Loucy (cell line): ENCODE measurements around the gene WNT3.

Experiments used
- H2AFZ ChIP-seq: fragments of 200-600 bp; sonication (generic); 2 replicates; pipeline ENCODE4 v1.6.0; 2016; ENCODE audit warnings: antibody characterized with exemption, mild to moderate bottlenecking, low read length, moderate library complexity
- H3F3A ChIP-seq: fragments of 200-600 bp; 2 replicates; pipeline ENCODE4 v1.6.0; 2016; ENCODE audit warnings: antibody characterized with exemption, low read depth, mild to moderate bottlenecking
- H3K27me3 ChIP-seq: fragments of 200-600 bp; sonication (generic); 2 replicates; pipeline ENCODE4 v1.6.1; 2014; ENCODE audit warnings: low read length, mild to moderate bottlenecking; ENCODE audit not compliant: insufficient read depth, poor library complexity, severe bottlenecking
- H3K36me3 ChIP-seq: fragments of 200-600 bp; sonication (generic); 2 replicates; pipeline ENCODE4 v1.6.1; 2016; ENCODE audit warnings: low read length; ENCODE audit not compliant: insufficient read depth
- H3K4me1 ChIP-seq: fragments of 200-600 bp; sonication (generic); 2 replicates; pipeline ENCODE4 v1.5.1; 2014; ENCODE audit warnings: low read length, mild to moderate bottlenecking; ENCODE audit not compliant: insufficient read depth, poor library complexity, severe bottlenecking
- H3K4me2 ChIP-seq: fragments of 200-600 bp; sonication (generic); 2 replicates; pipeline ENCODE4 v1.6.0; 2014; ENCODE audit warnings: antibody characterized with exemption, low read length, low read depth, mild to moderate bottlenecking; ENCODE audit not compliant: poor library complexity, severe bottlenecking
- H3K4me3 ChIP-seq: fragments of 200-600 bp; sonication (generic); 2 replicates; pipeline ENCODE4 v1.5.1; 2014; ENCODE audit warnings: low read length, mild to moderate bottlenecking, mixed read lengths; ENCODE audit not compliant: poor library complexity, severe bottlenecking
- H3K79me2 ChIP-seq: fragments of 200-600 bp; sonication (generic); 2 replicates; pipeline ENCODE4 v1.6.1; 2014; ENCODE audit warnings: low read length; ENCODE audit not compliant: insufficient read depth
- H3K9ac ChIP-seq: fragments of 200-600 bp; sonication (generic); 2 replicates; pipeline ENCODE4 v1.6.0; 2014; ENCODE audit warnings: mild to moderate bottlenecking, low read depth, low read length, moderate library complexity; ENCODE audit not compliant: poor library complexity, severe bottlenecking
- H3K9me2 ChIP-seq: fragments of 200-600 bp; sonication (generic); replicated peaks from 2 replicates; pipeline ENCODE4 v1.6.1; 2016; ENCODE audit warnings: low read depth, low read length, mixed read lengths
- H3K9me3 ChIP-seq: fragments of 200-600 bp; sonication (generic); 2 replicates; pipeline ENCODE4 v1.6.1; 2014; ENCODE audit warnings: mild to moderate bottlenecking, antibody characterized with exemption, low read length, low read depth; ENCODE audit not compliant: insufficient read depth
- H4K20me1 ChIP-seq: fragments of 200-600 bp; sonication (generic); 2 replicates; pipeline ENCODE4 v1.6.0; 2014; ENCODE audit warnings: antibody characterized with exemption, low read length, mild to moderate bottlenecking; ENCODE audit not compliant: insufficient read depth, poor library complexity, severe bottlenecking
- EZH2phosphoT487 ChIP-seq: fragments of 200-600 bp; IDR thresholded peaks from 2 replicates; pipeline ENCODE4 v1.6.1; 2018; ENCODE audit warnings: antibody characterized with exemption, mild to moderate bottlenecking, moderate library complexity, borderline replicate concordance
- TF ChIP-seq, protein P1 (sequence below): fragments of 200-600 bp; sonication (generic); conservative IDR thresholded peaks from 2 replicates; pipeline ENCODE4 v1.5.1; 2014; ENCODE audit warnings: mild to moderate bottlenecking, antibody characterized with exemption, low read length

The WNT3 gene

DNA sequence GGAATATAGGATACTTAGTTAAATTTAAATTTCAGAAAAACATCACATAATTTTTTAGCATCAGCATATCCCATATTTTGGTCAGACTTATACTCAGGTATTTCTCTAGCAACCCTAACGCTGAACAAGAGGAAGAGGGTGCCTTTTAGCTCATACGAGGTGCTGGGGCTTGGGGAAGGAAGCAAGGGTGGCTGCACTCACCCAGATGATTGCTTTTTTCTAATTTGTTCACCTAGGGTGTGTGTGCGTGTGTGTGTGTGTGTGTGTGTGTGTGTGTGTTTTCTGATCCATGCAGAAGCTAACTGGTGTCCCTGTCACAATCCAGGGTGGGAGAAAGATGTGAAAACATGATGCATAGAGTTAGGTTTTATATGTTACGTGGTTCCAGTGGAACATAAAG, 81.2 kb downstream of the WNT3 start:
- H4K20me1 ChIP-seq: no peaks in the 10 kb centered on the region
- peaks cover 7% of the 10 kb centered on the region; the same call in 1 of the 2 replicates for H3K36me3 ChIP-seq
- H3K9ac ChIP-seq: no peak overlapping the region
- no peaks in the 10 kb centered on the region for H3K27me3 ChIP-seq
- no peak overlapping the region for H3K4me3 ChIP-seq
- no peak for TF ChIP-seq EZH2phosphoT487
- TF ChIP-seq, protein P1, sequence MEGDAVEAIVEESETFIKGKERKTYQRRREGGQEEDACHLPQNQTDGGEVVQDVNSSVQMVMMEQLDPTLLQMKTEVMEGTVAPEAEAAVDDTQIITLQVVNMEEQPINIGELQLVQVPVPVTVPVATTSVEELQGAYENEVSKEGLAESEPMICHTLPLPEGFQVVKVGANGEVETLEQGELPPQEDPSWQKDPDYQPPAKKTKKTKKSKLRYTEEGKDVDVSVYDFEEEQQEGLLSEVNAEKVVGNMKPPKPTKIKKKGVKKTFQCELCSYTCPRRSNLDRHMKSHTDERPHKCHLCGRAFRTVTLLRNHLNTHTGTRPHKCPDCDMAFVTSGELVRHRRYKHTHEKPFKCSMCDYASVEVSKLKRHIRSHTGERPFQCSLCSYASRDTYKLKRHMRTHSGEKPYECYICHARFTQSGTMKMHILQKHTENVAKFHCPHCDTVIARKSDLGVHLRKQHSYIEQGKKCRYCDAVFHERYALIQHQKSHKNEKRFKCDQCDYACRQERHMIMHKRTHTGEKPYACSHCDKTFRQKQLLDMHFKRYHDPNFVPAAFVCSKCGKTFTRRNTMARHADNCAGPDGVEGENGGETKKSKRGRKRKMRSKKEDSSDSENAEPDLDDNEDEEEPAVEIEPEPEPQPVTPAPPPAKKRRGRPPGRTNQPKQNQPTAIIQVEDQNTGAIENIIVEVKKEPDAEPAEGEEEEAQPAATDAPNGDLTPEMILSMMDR: no peak
- H2AFZ ChIP-seq: no peak overlapping the region
- H3K4me1 ChIP-seq: peaks cover 11% of the 10 kb centered on the region
- no peaks in the 10 kb centered on the region for H3K9me2 ChIP-seq
- no peak overlapping the region for H3K4me2 ChIP-seq
- no peaks in the 10 kb centered on the region for H3K79me2 ChIP-seq
- no peaks in the 10 kb centered on the region for H3K9me3 ChIP-seq
- no peaks in the 10 kb centered on the region for H3F3A ChIP-seq

DNA sequence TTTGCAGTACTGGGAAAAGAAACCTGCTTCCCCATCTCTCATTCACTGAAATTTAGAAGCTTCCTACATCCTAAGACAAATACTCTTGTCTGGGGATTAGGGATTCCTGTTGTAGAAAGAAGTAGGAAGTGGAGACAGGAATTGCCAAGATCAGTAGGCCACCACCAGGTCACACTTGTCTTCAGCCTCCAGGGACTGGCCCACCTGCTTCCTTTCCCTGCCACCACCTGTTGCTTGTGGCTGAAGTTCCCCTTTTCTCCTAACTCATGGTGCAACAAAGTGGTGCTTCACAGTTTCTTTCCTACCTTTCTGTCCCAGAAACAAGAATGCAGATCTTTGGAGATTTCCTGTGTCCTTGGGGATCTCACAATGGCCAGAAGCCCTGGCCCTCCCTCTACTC, 82.4 kb downstream of the WNT3 start:
- H3K4me2 ChIP-seq: no peak overlapping the region
- no peaks in the 10 kb centered on the region for H3K9me3 ChIP-seq
- H3K36me3 ChIP-seq: peaks cover 7% of the 10 kb centered on the region; the same call in 1 of the 2 replicates
- TF ChIP-seq EZH2phosphoT487: no peak
- TF ChIP-seq, protein P1: no peak
- H3K27me3 ChIP-seq: no peaks in the 10 kb centered on the region
- H3K9me2 ChIP-seq: no peaks in the 10 kb centered on the region
- no peaks in the 10 kb centered on the region for H4K20me1 ChIP-seq
- H3K79me2 ChIP-seq: no peaks in the 10 kb centered on the region
- no peak overlapping the region for H3K4me3 ChIP-seq
- peaks cover 11% of the 10 kb centered on the region for H3K4me1 ChIP-seq
- H3K9ac ChIP-seq: no peak overlapping the region
- no peak overlapping the region for H2AFZ ChIP-seq
- no peaks in the 10 kb centered on the region for H3F3A ChIP-seq

DNA sequence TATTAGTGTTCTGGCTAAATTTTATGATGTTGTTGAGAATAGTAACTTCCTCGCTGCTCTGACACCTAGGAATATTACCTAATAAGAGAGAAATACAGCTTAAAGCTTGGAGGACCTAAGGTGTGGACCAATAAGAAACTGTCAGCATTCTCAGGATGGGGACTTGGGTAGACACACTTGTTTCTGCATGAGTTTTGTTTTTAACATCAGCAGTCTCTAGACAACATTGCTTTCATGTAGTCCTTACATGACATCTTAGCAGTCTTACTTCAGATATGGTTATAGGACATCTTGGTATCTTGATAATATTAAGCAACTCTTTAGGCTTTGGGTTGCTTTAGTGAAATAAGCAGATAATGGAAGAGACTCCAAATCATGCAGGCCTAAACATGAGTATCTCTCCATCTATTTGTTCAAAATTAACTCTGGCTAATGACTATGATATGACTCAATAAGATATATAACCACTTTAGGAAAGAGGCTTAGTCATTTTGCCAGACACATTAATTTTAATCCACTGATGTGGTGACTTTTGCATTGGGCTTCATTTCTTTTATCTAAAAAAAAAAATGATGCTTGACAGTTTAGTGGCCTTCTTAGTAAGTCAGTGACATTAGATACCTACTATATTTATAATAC, 84.5 kb downstream of the WNT3 start:
- H2AFZ ChIP-seq: no peak overlapping the region
- peaks cover 15% of the 10 kb centered on the region; the same call in 1 of the 2 replicates for H3K36me3 ChIP-seq
- no peak for TF ChIP-seq EZH2phosphoT487
- TF ChIP-seq, protein P1: no peak
- no peaks in the 10 kb centered on the region for H3K9me2 ChIP-seq
- H3K4me2 ChIP-seq: no peak overlapping the region
- no peak overlapping the region for H3K4me3 ChIP-seq
- H3K27me3 ChIP-seq: no peaks in the 10 kb centered on the region
- H3K9ac ChIP-seq: no peak overlapping the region
- H3F3A ChIP-seq: no peaks in the 10 kb centered on the region
- peaks cover 11% of the 10 kb centered on the region for H3K4me1 ChIP-seq
- H4K20me1 ChIP-seq: no peaks in the 10 kb centered on the region
- H3K9me3 ChIP-seq: no peaks in the 10 kb centered on the region
- no peaks in the 10 kb centered on the region for H3K79me2 ChIP-seq
